Breast epithelium (tissue), 4 donors: ENCODE measurements around the gene ZNF76. TPM values are rescaled to one million over a fixed set of nuclear protein-coding genes. Genes with fewer than 3 reads are reported as not detected.

Experiments used
- DNase-seq, 2 donors: peaks; one replicate each; pipeline ENCODE4 v3.0.0-alpha.2; 2019; ENCODE audit warnings: low spot score in 2 of 2
- H3K27ac ChIP-seq, 2 donors: fragments of 200-600 bp; sonication (generic) in 1 of 2; one replicate each; pipeline ENCODE4 v1.5.1; 2016 to 2019; ENCODE audit warnings: mild to moderate bottlenecking in 1 of 2
- H3K27me3 ChIP-seq, 2 donors: fragments of 200-600 bp; sonication (generic) in 1 of 2; one replicate each; pipeline versions ENCODE4 v1.5.1 to v1.6.0; 2017 to 2019; ENCODE audit warnings: control low read depth in 1 of 2, mild to moderate bottlenecking in 1 of 2
- H3K36me3 ChIP-seq: fragments of 200-600 bp; one replicate; pipeline ENCODE4 v1.5.1; 2019
- H3K4me1 ChIP-seq, 2 donors: fragments of 200-600 bp; sonication (generic); one replicate each; pipeline ENCODE4 v1.5.1; 2016 to 2019; ENCODE audit warnings: control low read depth in 1 of 2
- H3K4me3 ChIP-seq, 3 donors: fragments of 200-600 bp; sonication (generic); 1 replicate in 2 of 3; 2 replicates in 1 of 3; pipeline ENCODE4 v1.5.1; 2016 to 2019; ENCODE audit warnings: mild to moderate bottlenecking in 3 of 3, moderate library complexity in 2 of 3
- H3K9me3 ChIP-seq, 2 donors: fragments of 200-600 bp; sonication (generic) in 1 of 2; one replicate each; pipeline ENCODE4 v1.5.1; 2016 to 2019; ENCODE audit warnings: control low read depth in 1 of 2
- POLR2A ChIP-seq: fragments of 450-650 bp; IDR thresholded peaks from one replicate; pipeline ENCODE4 v1.6.1; 2016; ENCODE audit warnings: antibody characterized with exemption, mild to moderate bottlenecking, moderate library complexity
- POLR2AphosphoS5 ChIP-seq, 3 donors: sonication (generic); formaldehyde crosslinking; IDR thresholded peaks; one replicate each; pipeline ENCODE4 v1.6.1; 2017; ENCODE audit warnings: antibody characterized with exemption in 3 of 3
- intact Hi-C: fragments of 100-400 bp; cut with DNase I; formaldehyde crosslinking; loops from one replicate; pipeline ENCODE4 v1.15.1; 2023; ENCODE audit warnings: low total_unique reads
- total RNA-seq, 3 donors: library from RNA; depleted of rRNA; stranded (reverse); fragments of >200 nt; gene quantifications; one replicate each; pipeline ENCODE4 v1.1.0, GENCODE V29; 2016
- TF ChIP-seq, protein P1 (sequence below), 3 donors: fragments of 450-650 bp; IDR thresholded peaks; one replicate each; pipeline ENCODE4 v1.5.1; 2016 to 2017; ENCODE audit warnings: antibody characterized with exemption in 3 of 3, mild to moderate bottlenecking in 3 of 3, moderate library complexity in 3 of 3

ZNF76 gene
- total RNA-seq, 3 donors from 2014 or later = 32.3 to 53.0 (median 46.9) TPM

DNA sequence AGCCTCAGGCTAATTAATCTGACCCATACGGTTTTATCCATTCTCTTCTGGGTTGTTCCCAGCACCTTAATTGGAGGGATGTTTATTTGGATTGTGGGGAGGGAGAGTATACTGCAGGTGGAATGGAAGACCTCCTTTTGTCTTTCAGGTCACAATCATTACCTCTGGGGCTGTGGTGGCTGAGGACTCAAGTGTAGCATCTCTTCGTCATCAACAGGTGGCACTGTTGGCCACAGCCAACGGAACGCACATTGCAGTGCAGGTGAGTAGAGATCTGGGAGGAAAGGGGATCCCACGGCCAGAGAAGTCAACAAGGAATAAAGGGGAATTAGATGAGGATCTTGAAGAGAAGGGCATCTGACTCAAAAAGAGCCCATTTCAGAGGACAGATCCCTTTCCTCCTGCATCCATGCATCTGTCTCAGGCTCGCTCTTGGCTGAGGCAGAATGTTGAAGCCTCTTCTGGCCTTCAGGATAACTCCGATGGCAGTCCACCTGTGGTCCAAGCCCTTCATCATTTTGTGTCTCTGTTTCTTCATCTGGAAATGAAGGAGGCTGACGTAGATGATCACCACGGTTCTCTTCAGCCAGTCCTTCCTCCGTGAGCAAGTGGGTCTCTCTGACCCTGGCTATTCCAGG, 34.9 kb downstream of the ZNF76 start:
- Histone ChIP-seq H3K36me3 (peaks cover 9% of the 10 kb centered on the region), H3K4me1 (peaks cover 4 to 6% of the 10 kb centered on the region in 2 donors), H3K4me3 (no peak overlapping the region), H3K27me3 (no peaks in the 10 kb centered on the region), H3K9me3 (no peaks in the 10 kb centered on the region), H3K27ac (no peak overlapping the region)
- no peak for DNase-seq
- intact Hi-C loops = no loop called here
- TF ChIP-seq POLR2AphosphoS5 (IDR thresholded peaks at IDR 0.05) = no peak
- TF ChIP-seq, protein P1, sequence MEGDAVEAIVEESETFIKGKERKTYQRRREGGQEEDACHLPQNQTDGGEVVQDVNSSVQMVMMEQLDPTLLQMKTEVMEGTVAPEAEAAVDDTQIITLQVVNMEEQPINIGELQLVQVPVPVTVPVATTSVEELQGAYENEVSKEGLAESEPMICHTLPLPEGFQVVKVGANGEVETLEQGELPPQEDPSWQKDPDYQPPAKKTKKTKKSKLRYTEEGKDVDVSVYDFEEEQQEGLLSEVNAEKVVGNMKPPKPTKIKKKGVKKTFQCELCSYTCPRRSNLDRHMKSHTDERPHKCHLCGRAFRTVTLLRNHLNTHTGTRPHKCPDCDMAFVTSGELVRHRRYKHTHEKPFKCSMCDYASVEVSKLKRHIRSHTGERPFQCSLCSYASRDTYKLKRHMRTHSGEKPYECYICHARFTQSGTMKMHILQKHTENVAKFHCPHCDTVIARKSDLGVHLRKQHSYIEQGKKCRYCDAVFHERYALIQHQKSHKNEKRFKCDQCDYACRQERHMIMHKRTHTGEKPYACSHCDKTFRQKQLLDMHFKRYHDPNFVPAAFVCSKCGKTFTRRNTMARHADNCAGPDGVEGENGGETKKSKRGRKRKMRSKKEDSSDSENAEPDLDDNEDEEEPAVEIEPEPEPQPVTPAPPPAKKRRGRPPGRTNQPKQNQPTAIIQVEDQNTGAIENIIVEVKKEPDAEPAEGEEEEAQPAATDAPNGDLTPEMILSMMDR (IDR thresholded peaks at IDR 0.05) = peak; percentile 51 to 67 (median 66)

GRCh38 chr6:35295036-35295435, 35.5 kb downstream of the ZNF76 start:
- H3K36me3 ChIP-seq = peaks cover 9% of the 10 kb centered on the region
- no peak for DNase-seq

GRCh38 chr6:35295521-35296315, 36.2 kb downstream of the ZNF76 start:
- no peak for DNase-seq
- Histone ChIP-seq H3K36me3 (peaks cover 9% of the 10 kb centered on the region), H3K9me3 (no peaks in the 10 kb centered on the region), H3K27ac (no peak overlapping the region), H3K4me3 (no peak overlapping the region), H3K27me3 (no peaks in the 10 kb centered on the region), H3K4me1 (peaks cover 4 to 6% of the 10 kb centered on the region in 2 donors)
- TF ChIP-seq, protein P1 (IDR thresholded peaks at IDR 0.05) = no peak
- no peak for TF ChIP-seq POLR2A
- no peak for TF ChIP-seq POLR2AphosphoS5 (IDR thresholded peaks at IDR 0.05)
- intact Hi-C loops = loop anchor here (5.0 kb wide), 1 partner anchor 522 kb away; no protein-coding TSS in a partner anchor

More at GRCh38 chr6:35295036-35295435, 35.5 kb downstream of the ZNF76 start:
- no peak overlapping the region for H3K4me3 ChIP-seq
- H3K27ac ChIP-seq = no peak overlapping the region
- peaks cover 4 to 6% of the 10 kb centered on the region in 2 donors for H3K4me1 ChIP-seq
- TF ChIP-seq POLR2AphosphoS5 (IDR thresholded peaks at IDR 0.05) (no peak), POLR2A (no peak)
- TF ChIP-seq, protein P1 (IDR thresholded peaks at IDR 0.05) = no peak
- no peaks in the 10 kb centered on the region for H3K27me3 ChIP-seq
- no peaks in the 10 kb centered on the region for H3K9me3 ChIP-seq
- intact Hi-C loops = loop anchor here (5.0 kb wide), 1 partner anchor 522 kb away; no protein-coding TSS in a partner anchor

GRCh38 chr6:35296931-35297600, 37.5 kb downstream of the ZNF76 start:
- Histone ChIP-seq H3K4me3 (peak overlapping the region in 2 of 3 donors; percentile 34 to 78), H3K27ac (peak overlapping the region; percentile 80 to 89), H3K9me3 (no peaks in the 10 kb centered on the region), H3K4me1 (peaks cover 4 to 6% of the 10 kb centered on the region in 2 donors), H3K36me3 (peaks cover 9% of the 10 kb centered on the region), H3K27me3 (no peaks in the 10 kb centered on the region)
- DNase-seq = no peak
- TF ChIP-seq, protein P1 (IDR thresholded peaks at IDR 0.05) = no peak
- no peak for TF ChIP-seq POLR2AphosphoS5 (IDR thresholded peaks at IDR 0.05)
- TF ChIP-seq POLR2A = no peak
- intact Hi-C loops = loop anchor here (5.0 kb wide), 1 partner anchor 520 kb away; no protein-coding TSS in a partner anchor
